Smooth muscle cell of the pulmonary artery (primary cell): ENCODE results near the gene DDX39A. TPM values are rescaled to one million over a fixed set of nuclear protein-coding genes. Genes with fewer than 3 reads are reported as not detected.

ENCODE experiments used
- total RNA-seq: library from RNA; depleted of rRNA; stranded (reverse); fragments of >200 nt; gene quantifications from 2 replicates; pipeline ENCODE4 v1.2.3, GENCODE V29; 2014

The DDX39A gene
- 32.0 and 41.0 TPM in 2 replicates for total RNA-seq

DNA sequence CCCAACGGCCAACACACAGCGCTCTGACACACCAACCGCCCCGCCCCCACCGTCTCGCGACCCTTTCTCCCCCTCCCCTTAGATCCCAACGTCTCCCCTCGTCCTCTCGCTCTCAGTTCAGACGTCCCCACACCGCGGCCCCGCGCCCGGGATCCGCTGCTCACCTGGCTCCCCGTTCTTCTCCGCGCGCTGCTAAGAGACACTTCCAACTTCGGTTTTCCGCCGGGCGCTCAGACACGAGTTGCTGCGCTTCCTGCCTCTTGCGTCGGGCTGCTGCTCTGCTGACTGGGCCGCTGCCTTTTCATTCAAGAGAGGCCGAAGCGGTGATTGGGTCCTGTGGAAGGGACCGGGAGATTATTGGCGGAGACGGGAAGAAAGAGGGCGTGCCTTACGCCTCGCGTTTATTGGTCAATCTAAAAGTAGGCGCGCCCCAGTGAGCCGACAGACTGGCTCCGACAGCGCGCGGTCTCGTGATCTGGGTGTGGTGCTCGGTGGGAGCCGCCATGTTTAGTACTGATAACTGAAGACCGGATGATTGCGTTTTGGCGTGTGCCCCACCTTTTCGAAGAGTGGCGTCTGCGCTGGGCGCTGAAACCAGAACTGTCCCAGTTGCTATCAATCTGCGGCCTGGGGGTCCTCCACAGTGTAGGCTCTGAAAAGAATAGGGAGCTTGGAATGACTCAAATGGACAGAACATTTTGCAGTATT, at the start of gene DDX39A:
DDX39A (minus strand) TSS at position 236 of the 708 bp plus-strand sequence. CDS start 6,121 bp downstream, outside the sequence.

DNA sequence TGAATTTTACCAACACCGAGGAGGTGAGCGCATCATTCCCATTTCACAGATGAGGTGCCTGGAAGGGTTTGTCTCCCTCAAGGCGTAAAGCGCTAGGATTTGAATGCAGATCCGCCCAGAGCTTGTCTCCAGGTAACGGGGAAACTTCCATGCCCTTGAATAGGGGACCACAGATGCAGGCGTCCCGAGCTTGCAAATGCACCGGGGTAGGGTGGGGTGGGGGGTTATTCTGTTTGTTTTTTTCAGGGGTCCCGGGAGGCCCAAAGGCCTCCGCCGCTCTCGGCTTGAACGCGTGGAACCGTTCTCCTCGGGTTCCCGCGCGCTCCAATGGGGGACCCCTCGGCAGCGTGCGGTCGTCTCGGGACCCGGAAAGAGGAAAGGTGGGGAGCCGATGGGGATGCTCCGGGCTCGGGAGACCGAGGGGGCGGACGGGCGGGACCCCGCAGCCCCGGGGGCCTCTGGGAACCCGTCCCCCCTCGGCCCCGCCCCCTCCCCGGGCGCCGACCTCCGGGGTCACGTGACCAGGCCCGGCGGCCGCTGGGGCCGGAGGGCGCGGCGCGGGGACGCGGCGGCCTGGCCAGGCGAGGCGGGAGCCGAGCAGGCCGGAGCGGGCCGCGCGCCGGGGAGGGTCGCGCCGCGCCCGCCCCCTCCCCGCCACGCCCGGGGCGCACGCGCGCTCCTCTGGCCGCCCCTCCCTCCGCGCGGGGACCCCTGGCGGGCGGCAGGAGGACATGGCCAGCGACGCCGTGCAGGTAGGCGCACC, 13.8 kb upstream of the DDX39A start, which contains the start of gene PKN1:
PKN1 (plus strand) TSS at position 516 of the 763 bp plus-strand sequence; CDS start at position 732, 216 bp downstream.

Other genes with a start within 250 kb of the DDX39A start
- gene ADGRL1, start 213.2 kb downstream of the DDX39A start, total RNA-seq, result 5.9 TPM in 2 replicates
- 46.1 and 97.0 TPM in 2 replicates for gene ADGRE5, start 37.9 kb downstream of the DDX39A start, total RNA-seq
- gene PKN1, start 14.0 kb upstream of the DDX39A start, total RNA-seq, result 119 and 243 TPM in 2 replicates
- 4.4 and 7.9 TPM in 2 replicates for gene PTGER1, start 56.0 kb upstream of the DDX39A start, total RNA-seq
- 79.0 and 100 TPM in 2 replicates for gene GIPC1, start 76.8 kb upstream of the DDX39A start, total RNA-seq
- 50.8 and 66.4 TPM in 2 replicates for gene DNAJB1, start 99.1 kb upstream of the DDX39A start, total RNA-seq
- gene TECR, start 110.3 kb upstream of the DDX39A start, total RNA-seq, result 26.3 and 28.5 TPM in 2 replicates
- gene NDUFB7, start 152.7 kb upstream of the DDX39A start, total RNA-seq, result 108 and 130 TPM in 2 replicates
- 0.13 and 0.23 TPM in 2 replicates for gene CLEC17A, start 163.7 kb upstream of the DDX39A start, total RNA-seq